HCT116 (cell line): ENCODE data around the gene TNFRSF19. TPM values are rescaled to one million over a fixed set of nuclear protein-coding genes. Genes with fewer than 3 reads are reported as not detected.
A peak's percentile ranks its signal among the peaks of the same experiment; 100 is the strongest.

ENCODE experiments used
- ATAC-seq: fragments of 200-7000 bp; cut with Tn5 transposase; 2 replicates; pipeline ENCODE4 v1.9.1; 2020; ENCODE audit warnings: mild to moderate bottlenecking, moderate library complexity
- BruUV-seq: library from RNA; stranded (reverse); fragments of 400-500 nt; replicated peaks from 2 replicates; lab custom pipeline; 2021; lab: Mats Ljungman, UMichigan
- CTCF ChIA-PET: fragments of 300-600 bp; sonication (Branson Sonifier 250); formaldehyde crosslinking; loops from one replicate; lab custom pipeline; 2021; ENCODE audit warnings: antibody characterized with exemption; lab: Charles Lee
- POLR2A ChIA-PET: fragments of 300-600, 350-600 bp; sonication (Branson Sonifier 250); formaldehyde crosslinking; loops from one replicate; lab custom pipeline; 2021; ENCODE audit warnings: antibody characterized with exemption; lab: Charles Lee
- RAD21 ChIA-PET, 2 experiments: fragments of 300-600 bp; sonication (Branson Sonifier 250); formaldehyde crosslinking; loops; one replicate each; lab custom pipeline; 2023; ENCODE audit warnings: low total read pairs in 2 of 2; ENCODE audit not compliant: uncharacterized antibody in 2 of 2, unreplicated experiment in 2 of 2, low non-redundant PET in 1 of 2; lab: Charles Lee
- DNase-seq: peaks from one replicate; pipeline ENCODE4 v3.0.0-alpha.2; 2010; ENCODE audit warnings: low read depth, low spot score
- H2AFZ ChIP-seq: fragments of 200-600 bp; shearing (Covaris generic), sonication (generic); 2 replicates; pipeline ENCODE4 v1.6.1; 2017; ENCODE audit warnings: low read depth, mixed run types, mixed read lengths, antibody characterized with exemption, low read length; ENCODE audit not compliant: poor library complexity, severe bottlenecking
- H3K27ac ChIP-seq: 2 replicates; pipeline ENCODE4 v1.5.1; 2012; ENCODE audit warnings: low read depth, low read length
- H3K27me3 ChIP-seq: fragments of 200-600 bp; sonication (generic); 2 replicates; pipeline ENCODE4 v1.6.1; 2016; ENCODE audit warnings: mixed run types, low read length, mixed read lengths; ENCODE audit not compliant: insufficient read depth
- H3K36me3 ChIP-seq, 2 experiments: fragments of 200-500 bp in 1 of 2; fragments of 200-600 bp in 1 of 2; sonication (Bioruptor generic) in 1 of 2; sonication (generic) in 1 of 2; 2 replicates each; pipeline versions ENCODE4 v1.5.1 to v1.6.1; 2014 to 2016; ENCODE audit warnings: low read length in 2 of 2, inconsistent platforms in 1 of 2, mixed read lengths in 1 of 2, mixed run types in 1 of 2; ENCODE audit not compliant: insufficient read depth in 2 of 2, control insufficient read depth in 1 of 2
- H3K4me1 ChIP-seq, 2 experiments: fragments of 200-600 bp in 1 of 2; sonication (generic) in 1 of 2; 2 replicates each; pipeline versions ENCODE4 v1.5.1 to v1.6.1; 2012 to 2017; ENCODE audit warnings: low read length in 2 of 2, inconsistent platforms in 1 of 2, mild to moderate bottlenecking in 1 of 2, mixed read lengths in 1 of 2, mixed run types in 1 of 2, moderate library complexity in 1 of 2; ENCODE audit not compliant: insufficient read depth in 2 of 2, control insufficient read depth in 1 of 2
- H3K4me2 ChIP-seq: fragments of 200-600 bp; sonication (generic); 2 replicates; pipeline ENCODE4 v1.6.1; 2017; ENCODE audit warnings: mixed run types, low read length, mixed read lengths
- H3K4me3 ChIP-seq, 2 experiments: fragments of 200-600 bp in 1 of 2; sonication (generic) in 1 of 2; replicated peaks in 1 of 2; 2 replicates each; pipeline ENCODE4 v1.5.1; 2011 to 2016; ENCODE audit warnings: low read length in 2 of 2, control low read depth in 1 of 2, low read depth in 1 of 2, mild to moderate bottlenecking in 1 of 2, mixed read lengths in 1 of 2, mixed run types in 1 of 2
- H3K79me2 ChIP-seq: fragments of 200-600 bp; sonication (generic); 2 replicates; pipeline ENCODE4 v1.6.1; 2017; ENCODE audit warnings: mild to moderate bottlenecking, mixed run types, low read length, moderate library complexity, mixed read lengths; ENCODE audit not compliant: insufficient read depth
- H3K9ac ChIP-seq: fragments of 200-600 bp; sonication (generic); 2 replicates; pipeline ENCODE4 v1.6.1; 2016; ENCODE audit warnings: low read length, mixed read lengths
- H3K9me2 ChIP-seq: fragments of 200-600 bp; sonication (generic), shearing (Covaris generic); 2 replicates; pipeline ENCODE4 v1.6.1; 2017; ENCODE audit warnings: mixed run types, mild to moderate bottlenecking, moderate library complexity; ENCODE audit not compliant: insufficient read depth
- H3K9me3 ChIP-seq, 2 experiments: fragments of 200-500 bp in 1 of 2; fragments of 200-600 bp in 1 of 2; sonication (Bioruptor generic) in 1 of 2; sonication (generic) in 1 of 2; 2 replicates each; pipeline ENCODE4 v1.6.1; 2014 to 2017; ENCODE audit warnings: low read length in 2 of 2, mixed read lengths in 2 of 2, inconsistent platforms in 1 of 2, low read depth in 1 of 2, mild to moderate bottlenecking in 1 of 2, mixed run types in 1 of 2, moderate library complexity in 1 of 2; ENCODE audit not compliant: control insufficient read depth in 1 of 2, insufficient read depth in 1 of 2
- H4K20me1 ChIP-seq: fragments of 200-600 bp; sonication (generic), shearing (Covaris generic); 2 replicates; pipeline ENCODE4 v1.6.1; 2017; ENCODE audit warnings: mixed run types, mild to moderate bottlenecking, moderate library complexity; ENCODE audit not compliant: insufficient read depth
- CBX3 ChIP-seq: IDR thresholded peaks from 2 replicates; pipeline ENCODE4 v1.6.1; 2012; ENCODE audit warnings: low read depth
- CEBPB ChIP-seq: IDR thresholded peaks from 2 replicates; pipeline ENCODE4 v1.6.1; 2012; ENCODE audit warnings: low read depth
- EGR1 ChIP-seq: IDR thresholded peaks from 2 replicates; pipeline ENCODE4 v1.6.1; 2012; ENCODE audit warnings: low read depth
- ELF1 ChIP-seq: IDR thresholded peaks from 2 replicates; pipeline ENCODE4 v1.6.1; 2012; ENCODE audit warnings: low read depth, borderline replicate concordance
- EZH2 ChIP-seq: fragments of 200-600 bp; sonication (generic); IDR thresholded peaks from 2 replicates; pipeline ENCODE4 v1.6.1; 2017; ENCODE audit warnings: antibody characterized with exemption, mixed run types
- JUND ChIP-seq: IDR thresholded peaks from 2 replicates; pipeline ENCODE4 v1.6.1; 2012
- MAX ChIP-seq: IDR thresholded peaks from 2 replicates; pipeline ENCODE4 v1.6.1; 2012
- POLR2AphosphoS5 ChIP-seq: IDR thresholded peaks from 2 replicates; pipeline ENCODE4 v1.6.1; 2011; ENCODE audit warnings: mild to moderate bottlenecking, low read depth, low read length, moderate library complexity
- RAD21 ChIP-seq: IDR thresholded peaks from 2 replicates; pipeline ENCODE4 v1.6.1; 2012; ENCODE audit warnings: low read depth, mild to moderate bottlenecking
- SIN3A ChIP-seq: IDR thresholded peaks from 2 replicates; pipeline ENCODE4 v1.6.1; 2012; ENCODE audit warnings: low read depth
- SP1 ChIP-seq: IDR thresholded peaks from 2 replicates; pipeline ENCODE4 v1.6.1; 2012; ENCODE audit warnings: low read depth
- SRF ChIP-seq: IDR thresholded peaks from 2 replicates; pipeline ENCODE4 v1.6.1; 2012; ENCODE audit warnings: low read depth
- TCF7L2 ChIP-seq: IDR thresholded peaks from 2 replicates; pipeline ENCODE4 v1.7.0; 2011; ENCODE audit warnings: borderline replicate concordance, inconsistent platforms; ENCODE audit not compliant: insufficient read depth, insufficient read length; ENCODE audit errors: extremely low read depth
- ZNF274 ChIP-seq: fragments of 200-500 bp; sonication (Bioruptor generic); IDR thresholded peaks from 2 replicates; pipeline ENCODE4 v1.6.1; 2014; ENCODE audit warnings: mild to moderate bottlenecking, low read depth, low read length, inconsistent platforms
- intact Hi-C: fragments of 100-400 bp; cut with micrococcal nuclease; formaldehyde crosslinking; loops from 2 replicates; pipeline ENCODE4 v1.10.0; 2022
- total RNA-seq: library from RNA; stranded (reverse); gene quantifications from one replicate; pipeline ENCODE4 v1.2.1, GENCODE V29; 2021; ENCODE audit not compliant: unreplicated experiment
- TF ChIP-seq, protein P1 (sequence below), 3 experiments: fragments of 200-600 bp in 1 of 3; sonication (generic) in 1 of 3; IDR thresholded peaks in 2 of 3; conservative IDR thresholded peaks in 1 of 3; 2 replicates each; pipeline ENCODE4 v1.5.1; 2012 to 2017; ENCODE audit warnings: low read depth in 2 of 3, low read length in 2 of 3, antibody characterized with exemption in 1 of 3, borderline replicate concordance in 1 of 3, control low read depth in 1 of 3, mild to moderate bottlenecking in 1 of 3, mixed read lengths in 1 of 3, mixed run types in 1 of 3, moderate library complexity in 1 of 3; ENCODE audit not compliant: insufficient read depth in 1 of 3

The TNFRSF19 gene
- total RNA-seq, 1 experiment from 2014 or later, result 1.1 TPM

DNA sequence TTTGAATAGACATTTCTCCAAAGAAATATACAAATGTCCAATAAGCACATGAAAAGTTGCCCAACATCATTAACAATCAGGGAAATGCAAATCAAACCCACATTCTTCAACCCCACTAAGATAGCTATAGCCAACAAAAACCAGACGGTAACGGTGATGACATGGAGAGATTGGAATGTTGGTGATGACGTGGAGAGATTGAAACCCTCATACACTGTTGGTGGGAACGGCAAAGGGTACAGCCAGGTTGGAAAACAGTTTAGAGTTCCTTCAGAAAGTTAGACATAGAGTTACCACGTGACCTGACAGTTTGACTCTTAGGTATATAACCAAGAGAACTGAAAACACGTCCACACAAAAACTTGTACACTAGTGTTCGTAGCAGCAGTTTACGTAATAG, 48.1 kb downstream of the TNFRSF19 start:
- no peaks in the 10 kb centered on the region for H3K36me3 ChIP-seq
- H2AFZ ChIP-seq, result no peak overlapping the region
- DNase-seq (no peak), ATAC-seq (no peak)
- no peaks in the 10 kb centered on the region for H3K9me3 ChIP-seq
- H3K9me2 ChIP-seq, result no peaks in the 10 kb centered on the region
- POLR2A ChIA-PET, result no interaction called here
- no peak overlapping the region for H3K27ac ChIP-seq
- 0 out of 2 replicates have a peak overlapping the region, but pooled peaks have one; percentile 27 for H3K4me2 ChIP-seq
- no peak overlapping the region for H3K4me3 ChIP-seq
- no peak overlapping the region for H3K9ac ChIP-seq
- intact Hi-C loops, result no loop called here
- H4K20me1 ChIP-seq, result no peaks in the 10 kb centered on the region
- no peaks in the 10 kb centered on the region for H3K79me2 ChIP-seq
- H3K27me3 ChIP-seq, result peaks cover 4% of the 10 kb centered on the region; the same call in 1 of the 2 replicates
- no peak for TF ChIP-seq ZNF274
- TF ChIP-seq EGR1, result no peak
- no peak for TF ChIP-seq CBX3
- TF ChIP-seq MAX, result no peak
- TF ChIP-seq, all 23 proteins: peak for 0
- BruUV-seq, result no TSS peak
- ChIA-PET RAD21 (no interaction called here), CTCF (no interaction called here)
- H3K4me1 ChIP-seq, result peaks cover 0 to 11% of the 10 kb centered on the region in 2 experiments; a peak in 1 of 4 replicates

GRCh38 chr13:23619068-23619855, 49.0 kb downstream of the TNFRSF19 start:
- Histone ChIP-seq H3K79me2 (no peaks in the 10 kb centered on the region), H4K20me1 (no peaks in the 10 kb centered on the region), H2AFZ (no peak overlapping the region), H3K36me3 (no peaks in the 10 kb centered on the region), H3K4me3 (no peak overlapping the region), H3K4me1 (peaks cover 0 to 11% of the 10 kb centered on the region in 2 experiments; a peak in 1 of 4 replicates), H3K9me2 (no peaks in the 10 kb centered on the region), H3K9me3 (no peaks in the 10 kb centered on the region), H3K4me2 (no peak overlapping the region), H3K27me3 (no peaks in the 10 kb centered on the region), H3K27ac (no peak overlapping the region), H3K9ac (no peak overlapping the region)
- intact Hi-C loops, result no loop called here
- no peak for DNase-seq
- ChIA-PET RAD21 (no interaction called here), CTCF (no interaction called here), POLR2A (no interaction called here)
- BruUV-seq, result no TSS peak
- TF ChIP-seq EGR1 (no peak), SRF (no peak), EZH2 (no peak), TCF7L2 (no peak), POLR2AphosphoS5 (no peak), RAD21 (no peak), JUND (no peak), MAX (no peak), SP1 (no peak), ZNF274 (no peak), SIN3A (no peak), CBX3 (no peak), ELF1 (no peak), CEBPB (no peak)
- TF ChIP-seq, protein P1, sequence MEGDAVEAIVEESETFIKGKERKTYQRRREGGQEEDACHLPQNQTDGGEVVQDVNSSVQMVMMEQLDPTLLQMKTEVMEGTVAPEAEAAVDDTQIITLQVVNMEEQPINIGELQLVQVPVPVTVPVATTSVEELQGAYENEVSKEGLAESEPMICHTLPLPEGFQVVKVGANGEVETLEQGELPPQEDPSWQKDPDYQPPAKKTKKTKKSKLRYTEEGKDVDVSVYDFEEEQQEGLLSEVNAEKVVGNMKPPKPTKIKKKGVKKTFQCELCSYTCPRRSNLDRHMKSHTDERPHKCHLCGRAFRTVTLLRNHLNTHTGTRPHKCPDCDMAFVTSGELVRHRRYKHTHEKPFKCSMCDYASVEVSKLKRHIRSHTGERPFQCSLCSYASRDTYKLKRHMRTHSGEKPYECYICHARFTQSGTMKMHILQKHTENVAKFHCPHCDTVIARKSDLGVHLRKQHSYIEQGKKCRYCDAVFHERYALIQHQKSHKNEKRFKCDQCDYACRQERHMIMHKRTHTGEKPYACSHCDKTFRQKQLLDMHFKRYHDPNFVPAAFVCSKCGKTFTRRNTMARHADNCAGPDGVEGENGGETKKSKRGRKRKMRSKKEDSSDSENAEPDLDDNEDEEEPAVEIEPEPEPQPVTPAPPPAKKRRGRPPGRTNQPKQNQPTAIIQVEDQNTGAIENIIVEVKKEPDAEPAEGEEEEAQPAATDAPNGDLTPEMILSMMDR (IDR thresholded peaks at IDR 0.05 in 2 of 3, conservative IDR thresholded peaks at IDR 0.05 in 1 of 3; ENCODE audit: borderline replicate concordance in 1 of 3, insufficient read depth in 1 of 3, low read depth in 2 of 3, low read length in 2 of 3), result no peak
- no peak for ATAC-seq
